GM21367 (cell line): ENCODE measurements around the gene HOXB6.

Experiments
- ATAC-seq: cut with Tn5 transposase; IDR thresholded peaks from one replicate; pipeline ENCODE4 v1.9.1; 2021; ENCODE audit not compliant: unreplicated experiment

The HOXB6 gene

DNA sequence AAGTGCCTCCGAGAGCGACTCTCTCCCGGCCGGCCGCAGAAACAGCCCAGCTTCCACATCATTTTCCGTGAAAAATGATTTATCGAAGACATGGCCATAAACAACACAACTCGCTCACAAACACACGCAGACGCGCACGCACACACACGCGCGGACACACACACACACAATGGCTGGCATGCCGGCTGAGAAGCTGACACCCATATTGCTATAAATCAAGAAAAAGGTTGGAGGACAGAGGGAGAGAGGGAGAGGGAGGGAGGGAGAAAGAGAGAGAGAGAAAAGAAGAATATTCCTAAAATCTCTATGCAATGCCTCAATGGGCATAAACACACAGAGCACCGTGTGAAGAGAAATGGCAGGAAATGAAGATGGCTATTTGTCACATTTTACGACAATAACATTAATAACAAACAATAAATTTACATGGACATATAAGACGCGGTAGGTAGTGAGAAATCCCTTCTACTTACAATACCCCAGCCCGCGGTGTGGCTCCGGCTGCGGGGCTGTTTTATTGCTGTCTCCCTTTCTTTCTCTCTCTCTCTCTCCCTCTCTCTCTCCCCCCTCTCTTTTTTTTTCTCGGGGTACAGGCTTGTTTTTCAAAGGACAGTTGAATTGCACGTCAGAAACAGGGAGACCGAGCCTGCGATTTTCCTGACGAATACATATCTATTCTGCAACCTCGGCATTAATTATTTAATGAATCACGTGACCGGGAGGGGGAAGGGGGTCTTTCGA is 36.1 kb downstream of the HOXB6 start:
- ATAC-seq, result no peak

DNA sequence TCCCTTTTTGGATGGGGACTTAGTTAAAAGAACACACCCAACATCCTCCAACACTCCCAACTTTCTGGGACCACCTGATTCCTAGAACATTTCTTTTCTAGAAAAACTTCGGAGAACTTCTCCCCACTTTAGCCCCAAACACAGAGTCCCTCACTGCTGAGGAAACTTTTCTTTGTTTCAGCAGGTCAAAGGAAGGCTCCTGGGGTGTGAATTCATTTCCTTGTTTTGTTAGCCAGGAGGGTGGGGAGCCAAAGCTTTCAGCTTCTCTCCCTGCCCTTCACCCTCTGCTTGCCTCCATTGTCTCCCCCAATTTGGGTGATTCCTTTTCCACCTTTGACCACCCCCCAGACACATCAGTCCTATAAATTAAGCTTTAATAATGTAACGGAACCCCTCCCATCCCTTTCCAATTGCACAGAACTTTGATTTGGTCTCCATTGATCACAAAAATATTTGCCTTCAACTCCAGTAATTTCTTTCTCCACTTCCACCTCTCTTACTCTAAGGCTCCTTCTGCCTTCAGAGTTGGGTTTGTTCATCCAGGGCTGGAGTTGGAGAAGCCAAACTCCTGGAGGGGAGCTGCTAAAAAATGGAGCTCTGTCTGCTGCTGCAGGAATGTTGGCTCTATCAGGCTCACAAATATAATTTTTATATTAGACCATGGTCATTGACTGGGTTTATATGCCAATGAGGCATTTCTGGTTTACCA is 37.0 kb downstream of the HOXB6 start:
- no peak for ATAC-seq

DNA sequence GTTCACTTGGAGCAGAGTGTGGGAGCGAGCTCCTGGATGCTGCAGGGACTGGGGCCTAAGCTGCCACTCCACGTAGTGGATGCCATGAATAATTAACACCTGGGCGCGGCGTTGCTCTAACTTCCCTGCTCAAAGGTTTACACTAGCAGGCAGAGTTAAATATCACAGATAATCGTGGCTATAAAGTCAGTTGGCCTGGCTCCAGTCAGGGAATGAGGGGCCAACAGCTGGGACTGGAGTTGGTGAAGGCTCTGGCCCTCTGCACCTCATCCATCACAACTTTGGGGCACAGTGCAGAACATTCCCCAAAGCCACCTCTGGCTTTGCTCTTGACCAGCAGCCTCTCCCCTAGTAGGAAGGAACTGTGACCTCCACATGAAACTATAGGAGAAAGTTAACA is 37.6 kb downstream of the HOXB6 start:
- no peak for ATAC-seq

DNA sequence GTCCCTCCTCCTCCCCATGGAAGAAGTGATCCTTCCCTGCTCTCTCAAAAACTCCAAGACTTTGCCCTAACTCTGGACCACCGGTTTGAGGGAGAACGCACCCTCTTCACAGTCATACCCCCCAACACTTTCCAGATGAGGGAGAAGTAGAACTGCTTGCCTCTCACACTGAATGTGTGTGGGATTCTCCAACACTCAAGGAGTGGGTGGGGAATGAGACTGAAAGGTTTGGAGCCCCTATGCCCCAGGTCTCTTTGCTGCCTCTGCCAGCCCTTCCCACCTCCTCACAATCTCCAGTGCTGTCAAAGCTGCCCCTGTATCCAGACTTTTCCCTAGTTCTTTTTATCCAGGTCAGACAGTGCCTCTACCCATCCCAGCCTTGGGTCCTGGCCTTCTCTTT is 38.1 kb downstream of the HOXB6 start:
- ATAC-seq, result no peak

DNA sequence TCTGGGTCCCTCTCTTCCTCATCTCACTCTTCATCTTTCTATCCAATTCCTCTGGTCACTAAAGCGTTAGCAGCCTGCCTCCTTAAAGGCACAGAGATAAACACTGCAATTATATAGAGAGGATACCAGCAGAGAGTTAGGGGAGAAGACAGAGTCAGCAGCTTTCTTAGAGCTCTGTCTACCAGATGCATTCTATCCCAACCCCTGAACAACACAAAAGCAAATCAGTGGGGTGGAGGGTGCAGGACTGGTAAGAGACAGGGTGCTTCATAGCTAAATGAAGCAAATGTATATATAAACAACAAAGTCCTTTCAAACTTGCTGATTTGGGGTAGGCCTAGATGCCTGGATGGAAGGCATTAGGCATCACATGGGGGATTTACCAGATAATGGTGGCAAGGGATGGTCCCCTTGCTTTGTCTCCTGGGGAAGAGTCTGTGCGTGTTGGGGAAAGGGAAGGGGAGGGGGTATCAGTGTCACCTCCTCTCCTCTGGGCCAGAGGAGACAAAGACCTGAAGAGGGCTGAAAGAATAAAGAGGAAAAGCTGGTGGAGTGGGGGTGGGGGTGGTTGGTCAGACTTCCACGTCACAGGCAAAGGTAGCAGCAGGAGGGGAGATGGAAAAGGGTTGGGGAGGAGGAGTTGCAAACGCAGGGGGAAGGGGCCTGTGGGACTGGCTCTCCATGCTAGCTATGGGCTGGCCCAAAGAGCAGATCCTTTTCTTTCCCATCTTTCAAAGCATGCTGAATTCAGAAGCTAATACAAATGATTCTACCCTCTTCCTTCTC is 38.7 kb downstream of the HOXB6 start:
- no peak for ATAC-seq

DNA sequence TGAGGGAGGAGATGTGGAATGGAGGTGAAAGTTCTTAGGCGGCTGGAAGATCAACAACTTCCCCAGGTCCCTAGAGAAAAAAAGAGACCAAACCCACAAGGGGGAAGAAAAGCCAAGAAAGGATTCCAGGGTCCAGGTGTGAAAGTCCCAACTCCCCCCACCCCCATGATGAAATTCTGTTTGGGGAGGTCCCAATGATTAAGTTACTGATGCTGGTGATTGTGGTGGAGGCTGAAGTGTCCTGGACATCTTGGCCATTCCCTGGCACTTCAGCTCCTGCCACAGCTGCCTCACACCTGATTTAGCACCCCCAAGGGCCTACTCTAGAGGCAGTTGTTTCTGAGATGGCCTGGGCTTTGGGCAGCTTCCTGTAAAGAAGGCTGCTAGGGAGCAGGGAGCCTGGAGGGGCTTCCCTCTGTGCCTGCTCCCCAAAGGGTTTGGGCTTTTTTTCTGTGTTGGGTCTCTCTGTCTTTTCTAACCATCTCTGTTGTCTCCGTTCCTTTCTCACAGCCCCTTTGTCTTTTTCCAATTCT is 39.7 kb downstream of the HOXB6 start:
- no peak for ATAC-seq

DNA sequence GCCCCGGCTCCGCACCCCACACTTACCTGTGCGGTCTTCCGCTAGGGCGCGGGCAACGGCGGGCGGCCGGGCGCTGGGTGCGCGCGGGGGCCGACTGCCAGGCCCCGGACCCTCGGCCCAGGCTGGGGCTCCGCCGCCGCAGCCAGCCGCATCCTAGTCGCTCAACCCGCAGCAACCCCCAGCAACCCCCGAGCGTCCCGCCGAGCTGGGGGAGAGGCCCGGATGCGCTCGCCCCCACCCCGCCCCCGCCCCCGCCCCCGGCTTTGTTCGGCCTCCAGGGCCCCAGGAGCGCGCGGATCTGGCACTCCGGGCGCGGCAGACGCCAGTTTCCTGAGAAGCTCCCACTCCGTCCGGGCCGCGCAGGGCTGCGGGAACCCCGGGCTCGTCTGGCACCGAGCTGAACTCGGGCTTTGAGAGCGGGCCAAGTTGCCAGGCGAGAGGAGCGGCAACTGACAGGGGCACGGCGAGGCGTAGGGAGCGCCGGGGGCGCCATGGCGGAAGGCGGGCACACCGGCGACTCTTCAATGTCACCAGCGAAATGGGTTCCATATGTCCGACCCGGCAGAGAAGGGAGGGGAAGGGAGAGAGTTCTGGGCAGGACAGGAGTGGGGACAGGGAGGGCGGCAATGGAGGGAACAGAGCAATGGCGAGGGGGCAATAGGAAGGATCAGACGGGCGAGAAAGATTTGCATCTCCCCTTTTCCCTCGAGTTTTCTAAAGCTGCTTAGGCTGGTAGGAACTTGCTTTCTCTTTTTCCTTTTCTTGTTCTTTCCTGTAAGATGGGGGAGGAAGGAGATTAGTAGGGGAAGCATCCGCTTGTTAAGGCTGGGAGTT is 40.4 kb downstream of the HOXB6 start:
- no peak for ATAC-seq

DNA sequence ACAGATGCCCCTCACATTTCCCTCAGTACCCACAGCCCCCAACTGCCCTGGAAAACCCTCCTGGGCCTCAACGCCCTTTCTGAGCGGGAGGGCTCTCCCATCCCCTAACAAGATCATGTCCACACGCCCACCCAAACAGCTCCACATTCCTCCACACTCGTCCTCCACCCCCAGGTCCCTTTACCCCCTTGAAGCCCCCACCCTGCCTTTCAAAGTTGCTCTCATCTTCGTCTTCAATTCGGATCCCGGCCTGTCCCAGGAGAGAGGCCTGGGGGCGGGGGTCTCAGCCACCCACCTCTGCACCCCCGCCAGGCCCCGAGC is 41.0 kb downstream of the HOXB6 start:
- no peak for ATAC-seq

DNA sequence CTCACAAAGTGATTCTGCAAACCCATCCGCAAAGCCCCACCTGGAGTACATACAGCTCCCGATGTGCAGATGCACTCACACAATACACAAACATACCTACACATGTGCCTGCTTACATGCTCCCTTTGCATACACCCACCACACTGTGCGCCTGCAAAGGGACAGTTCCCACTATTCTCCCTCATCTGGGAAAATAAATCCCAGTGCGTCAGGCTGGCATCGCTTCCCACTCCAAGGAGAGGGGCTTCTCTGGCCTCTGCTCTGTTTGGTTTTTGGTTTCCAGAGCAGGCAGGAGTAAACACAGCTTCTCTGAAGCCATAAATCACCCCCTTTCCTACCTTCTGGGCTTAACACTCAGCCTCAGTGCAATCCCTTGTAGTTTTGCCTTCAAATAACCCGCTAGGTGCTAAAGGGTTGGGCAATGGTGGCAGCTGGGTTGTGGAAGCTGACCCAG is 41.4 kb downstream of the HOXB6 start:
- no peak for ATAC-seq

DNA sequence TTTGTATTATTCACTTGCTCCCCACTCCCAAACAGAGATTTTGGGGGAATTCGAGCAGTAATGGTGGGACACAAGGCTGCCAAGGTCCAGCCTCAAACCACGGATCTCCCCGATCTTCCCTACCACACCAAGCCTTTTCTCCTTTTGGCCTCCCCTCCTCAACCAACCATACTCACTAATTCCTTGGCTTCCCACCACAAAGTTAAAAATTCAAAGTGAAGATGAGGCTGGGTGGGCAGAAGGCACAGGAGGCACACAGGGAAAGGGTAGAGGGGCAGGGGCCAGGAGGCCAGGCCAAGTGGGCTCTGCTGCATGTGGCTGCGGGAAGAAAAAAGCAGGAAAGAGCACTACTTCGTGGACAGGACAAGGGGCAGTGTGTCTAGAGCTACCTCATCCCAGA is 41.9 kb downstream of the HOXB6 start:
- no peak for ATAC-seq

DNA sequence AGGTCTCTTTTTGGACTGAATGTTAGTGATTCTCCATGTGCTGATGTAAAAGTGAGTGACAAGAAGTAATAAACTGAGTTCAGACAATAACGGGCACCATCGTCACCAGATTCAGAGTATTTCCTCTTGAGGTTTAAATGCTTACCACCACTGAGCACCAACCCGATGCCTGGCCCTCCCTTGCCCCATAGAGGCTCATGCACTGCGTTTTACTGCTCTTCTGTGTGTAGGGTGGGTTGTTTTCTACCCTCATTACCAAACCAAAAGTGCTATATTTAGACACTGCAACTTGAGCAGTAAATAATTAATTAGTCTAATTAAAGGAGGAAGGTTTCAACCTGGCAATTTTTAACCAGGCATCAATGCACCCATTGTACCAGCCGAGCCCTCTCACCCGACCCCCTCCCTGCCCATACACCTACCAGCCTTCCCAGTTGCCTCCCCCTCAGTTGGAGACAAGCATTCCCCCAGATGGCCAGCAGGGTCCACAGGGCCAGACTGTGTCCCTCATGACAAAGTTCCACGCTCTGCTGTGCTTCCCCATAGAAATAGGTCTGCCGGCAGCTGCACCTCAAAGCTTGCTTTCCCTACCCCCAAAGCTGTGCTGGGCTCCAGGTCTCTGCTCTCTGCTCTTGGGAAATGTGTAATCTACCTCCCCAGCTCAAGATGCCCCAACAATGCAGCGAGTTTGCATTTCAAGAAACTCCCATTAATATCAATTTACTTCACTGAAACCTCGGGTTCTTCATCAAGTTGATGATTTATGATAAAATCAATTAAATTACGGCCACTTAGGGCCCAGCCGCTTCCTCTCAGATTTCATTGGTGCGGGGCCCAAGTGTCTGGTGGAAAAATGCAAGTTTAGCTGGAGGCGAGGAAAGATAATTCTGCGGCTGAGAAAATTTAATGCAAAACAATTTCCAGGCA is 42.6 kb downstream of the HOXB6 start:
- ATAC-seq, result no peak

DNA sequence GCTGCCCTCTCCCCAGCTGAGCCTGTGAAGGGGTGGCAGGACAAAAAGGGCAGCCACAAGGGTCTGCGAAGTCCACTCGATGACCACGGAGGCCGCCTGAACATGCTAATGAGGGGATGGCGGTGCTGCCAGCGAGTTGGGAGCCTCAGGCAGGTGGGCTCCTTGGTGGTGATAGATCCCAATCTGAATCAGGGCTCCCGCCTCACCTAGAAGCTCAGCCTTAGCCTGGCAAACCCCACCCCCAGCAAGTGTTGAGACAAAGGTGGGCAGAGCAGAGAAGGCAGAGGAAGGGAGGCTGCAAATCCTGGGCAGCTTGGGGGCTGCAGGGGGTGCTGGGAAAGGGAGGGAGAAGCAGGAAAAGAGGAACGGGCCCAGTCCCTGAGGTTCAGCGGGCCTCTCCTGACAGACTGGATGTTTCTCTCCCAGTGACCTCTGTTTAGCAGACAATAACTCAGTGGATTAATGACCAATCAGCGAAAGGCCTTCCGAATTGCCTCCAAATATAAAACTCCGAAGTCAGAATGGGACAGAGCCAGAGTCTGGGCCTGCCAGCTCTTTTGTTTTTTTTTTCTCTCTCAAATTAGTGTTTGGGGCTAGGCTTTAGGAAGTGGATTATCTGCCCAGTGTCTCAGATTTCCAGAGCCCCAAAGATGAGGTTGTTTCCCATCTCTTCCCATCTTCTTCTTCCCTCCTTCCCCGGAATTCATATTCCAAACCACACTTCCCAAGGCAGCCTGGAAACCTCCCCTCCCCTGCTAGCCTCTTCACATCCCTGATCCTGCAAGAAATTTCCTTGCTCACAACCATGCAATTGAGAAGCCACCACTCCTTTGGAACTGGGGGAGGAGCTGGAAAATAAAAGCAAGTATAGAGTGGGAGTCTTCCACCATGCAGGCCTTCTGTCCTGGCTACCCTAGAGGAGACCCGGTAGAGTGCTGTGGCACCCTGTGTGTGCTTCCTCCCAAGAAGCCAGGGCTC is 44.7 kb downstream of the HOXB6 start:
- ATAC-seq, result no peak

DNA sequence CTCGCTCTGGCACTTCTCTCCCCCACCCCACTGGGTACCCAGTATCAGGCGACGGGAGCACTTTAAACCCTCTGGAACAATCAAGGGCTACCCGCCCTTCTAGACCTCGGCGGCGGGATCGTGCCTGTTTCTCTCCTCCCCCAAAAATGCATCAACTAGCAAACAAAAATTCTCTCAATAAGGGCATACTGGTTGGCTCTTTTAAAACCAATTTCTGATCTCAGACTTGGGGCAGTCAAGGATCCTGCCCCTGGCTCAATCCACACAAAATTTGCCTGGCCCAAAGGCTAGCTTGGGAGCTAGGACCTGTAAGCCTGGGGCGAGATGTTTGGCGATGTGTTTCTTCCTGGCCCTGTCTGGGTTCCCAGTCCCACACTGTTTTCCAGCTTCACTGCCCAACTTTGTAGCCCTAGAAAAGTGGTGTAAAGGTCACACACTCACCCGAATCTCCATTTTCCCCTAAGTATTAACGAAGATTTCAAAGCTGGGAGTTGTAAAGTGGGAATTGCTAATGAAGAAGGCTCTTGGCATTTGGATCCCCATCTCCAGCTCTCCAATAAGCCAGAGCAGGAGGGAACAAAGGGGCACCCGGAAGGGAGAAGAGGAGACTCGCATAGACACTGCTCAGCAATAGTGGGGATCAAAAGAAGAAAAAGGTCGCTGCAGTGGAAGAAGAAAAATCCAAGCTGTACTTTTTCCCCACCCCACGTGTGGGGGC is 45.5 kb downstream of the HOXB6 start:
- no peak for ATAC-seq

DNA sequence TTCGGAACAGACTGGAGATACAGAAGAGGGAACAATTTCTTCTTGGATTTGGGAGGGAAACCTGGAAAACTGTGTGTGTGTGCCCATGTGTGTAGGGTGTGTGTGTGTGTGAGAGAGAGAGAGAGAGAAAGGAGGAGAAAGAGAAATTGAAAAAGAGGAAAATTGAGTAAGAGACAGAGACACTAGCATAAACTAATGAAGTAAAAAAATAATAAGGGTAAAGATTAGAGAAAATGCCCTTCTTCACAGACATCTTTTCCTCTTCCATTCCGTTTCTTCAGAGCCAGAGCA is 46.0 kb downstream of the HOXB6 start:
- no peak for ATAC-seq

DNA sequence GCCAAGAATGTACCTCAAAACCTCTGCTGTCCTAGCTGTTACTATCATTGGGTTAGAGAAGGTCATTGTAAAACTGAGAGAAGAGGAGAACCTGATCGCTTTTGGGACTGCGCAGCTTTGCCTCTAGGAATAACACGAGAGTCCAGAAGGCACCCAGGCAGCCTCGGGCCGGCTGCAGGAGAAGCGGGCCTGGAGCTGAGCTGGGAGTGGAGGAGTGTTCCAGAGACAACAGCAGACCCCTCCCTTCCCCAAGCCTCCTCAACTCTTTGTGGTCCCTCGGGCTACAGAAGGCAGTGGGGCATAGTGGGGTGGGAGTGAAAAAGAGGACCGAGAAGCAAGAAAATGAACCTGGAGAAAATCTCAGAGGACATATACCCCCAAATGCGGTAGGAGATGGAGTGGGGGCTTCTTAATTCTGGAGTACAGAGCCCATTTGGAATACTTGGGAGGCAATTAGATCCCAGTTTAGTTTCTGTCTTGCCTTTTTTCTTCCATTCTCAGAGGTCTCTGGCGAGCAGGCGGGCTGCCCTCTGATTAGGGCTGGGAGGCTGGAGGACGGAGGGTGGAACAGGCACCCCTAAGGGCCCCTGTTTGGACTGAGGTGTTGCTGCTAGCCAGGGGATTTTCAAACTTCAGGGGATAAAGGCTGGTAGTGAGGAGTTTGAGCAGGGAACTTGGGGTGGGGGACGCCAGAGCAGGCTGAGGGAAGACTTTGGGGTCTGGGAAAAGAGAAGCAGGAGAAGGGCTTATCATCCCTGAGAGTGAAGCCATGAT is 46.5 kb downstream of the HOXB6 start:
- no peak for ATAC-seq

DNA sequence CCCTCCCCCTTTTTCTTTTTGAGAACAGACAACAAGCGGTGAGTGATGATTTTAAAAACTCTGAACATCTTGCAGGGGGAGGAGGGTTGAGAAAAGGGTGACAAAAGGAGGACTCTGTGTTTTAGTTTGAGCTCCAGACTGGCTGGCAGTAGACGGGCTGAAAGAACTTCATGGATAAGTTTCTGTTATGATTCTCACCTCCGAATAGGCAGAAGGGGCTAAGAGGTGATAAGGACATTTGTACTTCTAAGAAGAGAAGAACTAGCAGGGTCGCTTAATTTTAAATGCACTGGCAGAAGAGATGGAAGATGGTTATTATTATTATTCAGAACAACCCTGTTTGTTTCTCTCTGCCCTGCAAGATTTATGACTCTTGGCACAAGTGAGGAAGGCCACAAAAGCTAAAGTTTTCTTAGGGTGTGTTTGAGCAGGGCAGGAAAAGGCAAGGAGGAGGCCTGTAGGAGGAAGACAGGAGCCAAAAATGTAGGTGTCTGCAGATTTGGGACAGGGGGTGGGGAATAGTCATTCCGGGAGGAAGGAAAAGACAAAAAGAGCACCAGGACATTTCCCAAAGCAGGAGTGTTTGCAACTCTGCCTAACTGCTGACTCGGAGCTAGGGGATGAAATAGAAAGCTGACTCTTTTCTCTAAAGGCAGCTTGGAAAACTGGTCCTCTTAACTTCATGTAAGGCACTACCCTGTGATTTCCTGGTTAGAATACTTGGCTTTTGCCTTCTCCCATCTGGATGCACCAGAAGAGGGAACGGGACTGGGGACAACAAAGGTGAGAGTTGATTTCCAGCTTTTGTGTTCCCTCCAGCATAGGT is 48.0 kb downstream of the HOXB6 start:
- no peak for ATAC-seq

DNA sequence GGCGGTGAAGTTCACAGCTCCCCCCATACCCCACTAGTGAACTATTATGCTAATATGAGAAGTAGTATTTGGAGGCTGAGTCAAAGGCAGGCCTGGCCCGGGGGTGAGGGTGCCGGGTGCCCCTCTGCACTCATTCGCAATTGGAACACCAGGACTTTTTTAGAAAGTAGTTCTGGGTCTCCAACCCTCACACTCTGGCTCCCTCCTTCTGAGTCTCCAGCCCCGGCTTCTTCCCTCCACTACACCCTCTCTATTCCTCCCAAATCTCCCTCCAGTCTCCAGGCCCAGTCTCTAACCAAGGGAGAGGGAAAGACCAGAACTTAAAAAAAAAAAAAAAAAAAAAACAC is 48.6 kb downstream of the HOXB6 start:
- ATAC-seq, result no peak
